Hepatocyte (in vitro differentiated cells): ENCODE results near the gene CHMP5.

ENCODE experiments used
- EZH2 ChIP-seq: fragments of 200-600 bp; sonication (generic); IDR thresholded peaks from 2 replicates; pipeline ENCODE4 v1.6.1; 2016; ENCODE audit warnings: antibody characterized with exemption, mild to moderate bottlenecking, borderline replicate concordance
- EZH2phosphoT487 ChIP-seq: fragments of 200-600 bp; sonication (generic); IDR thresholded peaks from one replicate; pipeline ENCODE4 v1.6.1; 2018; ENCODE audit warnings: antibody characterized with exemption, mild to moderate bottlenecking, low read depth, moderate library complexity; ENCODE audit not compliant: unreplicated experiment, severe bottlenecking
- TF ChIP-seq, protein P1 (sequence below): fragments of 200-600 bp; sonication (generic); IDR thresholded peaks from 2 replicates; pipeline ENCODE4 v1.5.1; 2016; ENCODE audit warnings: antibody characterized with exemption, mild to moderate bottlenecking; ENCODE audit not compliant: poor library complexity

GRCh38 chr9:33249087-33249658 lies 15.7 kb upstream of the CHMP5 start:
- TF ChIP-seq, protein P1, sequence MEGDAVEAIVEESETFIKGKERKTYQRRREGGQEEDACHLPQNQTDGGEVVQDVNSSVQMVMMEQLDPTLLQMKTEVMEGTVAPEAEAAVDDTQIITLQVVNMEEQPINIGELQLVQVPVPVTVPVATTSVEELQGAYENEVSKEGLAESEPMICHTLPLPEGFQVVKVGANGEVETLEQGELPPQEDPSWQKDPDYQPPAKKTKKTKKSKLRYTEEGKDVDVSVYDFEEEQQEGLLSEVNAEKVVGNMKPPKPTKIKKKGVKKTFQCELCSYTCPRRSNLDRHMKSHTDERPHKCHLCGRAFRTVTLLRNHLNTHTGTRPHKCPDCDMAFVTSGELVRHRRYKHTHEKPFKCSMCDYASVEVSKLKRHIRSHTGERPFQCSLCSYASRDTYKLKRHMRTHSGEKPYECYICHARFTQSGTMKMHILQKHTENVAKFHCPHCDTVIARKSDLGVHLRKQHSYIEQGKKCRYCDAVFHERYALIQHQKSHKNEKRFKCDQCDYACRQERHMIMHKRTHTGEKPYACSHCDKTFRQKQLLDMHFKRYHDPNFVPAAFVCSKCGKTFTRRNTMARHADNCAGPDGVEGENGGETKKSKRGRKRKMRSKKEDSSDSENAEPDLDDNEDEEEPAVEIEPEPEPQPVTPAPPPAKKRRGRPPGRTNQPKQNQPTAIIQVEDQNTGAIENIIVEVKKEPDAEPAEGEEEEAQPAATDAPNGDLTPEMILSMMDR, result no peak
- TF ChIP-seq EZH2 (no peak), EZH2phosphoT487 (no peak)
